B cell (primary cell): ENCODE results near the gene ARHGDIG. TPM values are rescaled to one million over a fixed set of nuclear protein-coding genes. Genes with fewer than 3 reads are reported as not detected.

Experiments
- ATAC-seq: fragments of 200-7000 bp; cut with Tn5 transposase; one replicate; pipeline ENCODE4 v1.10.0; 2021; ENCODE audit warnings: low read depth, mild to moderate bottlenecking, moderate number of reproducible peaks, moderate library complexity
- CTCF ChIA-PET: fragments of 350-600 bp; sonication (Branson Sonifier 250); formaldehyde crosslinking; loops from one replicate; lab custom pipeline; 2021; ENCODE audit warnings: antibody characterized with exemption, inconsistent platforms; lab: Charles Lee
- POLR2A ChIA-PET: fragments of 350-600 bp; sonication (Branson Sonifier 250); formaldehyde crosslinking; loops from one replicate; lab custom pipeline; 2021; ENCODE audit warnings: antibody characterized with exemption; lab: Charles Lee
- DNase-seq: peaks from one replicate; pipeline ENCODE4 v3.0.0; 2013
- H2AFZ ChIP-seq: 2 replicates; pipeline ENCODE4 v1.6.1; 2012; ENCODE audit warnings: mild to moderate bottlenecking, low read depth, low read length; ENCODE audit not compliant: insufficient read depth, poor library complexity, severe bottlenecking
- H3K27ac ChIP-seq, 2 donors: 1 replicate in 1 of 2; 2 replicates in 1 of 2; pipeline ENCODE4 v1.5.1; 2012 to 2013; ENCODE audit warnings: low read length in 2 of 2, mild to moderate bottlenecking in 2 of 2, moderate library complexity in 1 of 2
- H3K27me3 ChIP-seq, 4 experiments: fragments of 200-600 bp in 1 of 4; sonication (generic) in 1 of 4; replicated peaks in 1 of 4; 1 replicate in 2 of 4; 2 replicates in 2 of 4; pipeline versions ENCODE4 v1.6.1 to v1.7.0; 2013 to 2016; ENCODE audit warnings: low read length in 3 of 4, mild to moderate bottlenecking in 2 of 4, mixed read lengths in 1 of 4, moderate library complexity in 1 of 4; ENCODE audit not compliant: insufficient read depth in 4 of 4, control insufficient read depth in 3 of 4; ENCODE audit errors: control extremely low read depth in 1 of 4
- H3K36me3 ChIP-seq, 2 experiments: replicated peaks in 1 of 2; 1 replicate in 1 of 2; 2 replicates in 1 of 2; pipeline versions ENCODE4 v1.6.1 to v1.7.1; 2013; ENCODE audit warnings: low read length in 1 of 2; ENCODE audit not compliant: insufficient read depth in 2 of 2, control insufficient read depth in 1 of 2; ENCODE audit errors: control extremely low read depth in 1 of 2, extremely low read depth in 1 of 2
- H3K4me1 ChIP-seq, 2 donors: fragments of 200-600 bp in 1 of 2; sonication (generic) in 1 of 2; 1 replicate in 1 of 2; 2 replicates in 1 of 2; pipeline versions ENCODE4 v1.5.1 to v1.6.1; 2013 to 2017; ENCODE audit warnings: low read length in 2 of 2; ENCODE audit not compliant: control insufficient read depth in 2 of 2, insufficient read depth in 2 of 2
- H3K4me2 ChIP-seq: replicated peaks from 2 replicates; pipeline ENCODE3; 2012; ENCODE audit warnings: mild to moderate bottlenecking, low read depth, low read length; ENCODE audit not compliant: poor library complexity, severe bottlenecking
- H3K4me3 ChIP-seq, 5 experiments: fragments of 200-600 bp in 1 of 5; sonication (generic) in 1 of 5; 1 replicate in 3 of 5; 2 replicates in 2 of 5; pipeline versions ENCODE4 v1.5.1 to v1.7.0; 2011 to 2016; ENCODE audit warnings: low read length in 4 of 5, mild to moderate bottlenecking in 4 of 5, low read depth in 2 of 5, control low read depth in 1 of 5, moderate library complexity in 1 of 5; ENCODE audit not compliant: insufficient read depth in 1 of 5; ENCODE audit errors: control extremely low read depth in 1 of 5, extremely low read depth in 1 of 5
- H3K79me2 ChIP-seq: fragments of 200-600 bp; sonication (generic); one replicate; pipeline ENCODE4 v1.6.0; 2016; ENCODE audit warnings: low read length; ENCODE audit not compliant: control insufficient read depth, insufficient read depth
- H3K9ac ChIP-seq: fragments of 200-600 bp; sonication (generic); 2 replicates; pipeline ENCODE4 v1.6.1; 2017; ENCODE audit warnings: mild to moderate bottlenecking, low read length, moderate library complexity
- H3K9me3 ChIP-seq, 3 donors: one replicate each; pipeline versions ENCODE4 v1.6.1 to v1.7.1; 2013; ENCODE audit warnings: low read length in 2 of 3; ENCODE audit not compliant: control insufficient read depth in 2 of 3, insufficient read depth in 1 of 3; ENCODE audit errors: control extremely low read depth in 1 of 3
- H4K20me1 ChIP-seq: 2 replicates; pipeline ENCODE4 v1.6.0; 2012; ENCODE audit warnings: mild to moderate bottlenecking, low read length; ENCODE audit not compliant: insufficient read depth, control insufficient read depth, poor library complexity, severe bottlenecking
- H3K27ac Mint-ChIP-seq: one replicate; pipeline ENCODE4 v1.8.0; 2021; ENCODE audit warnings: mixed read lengths
- H3K27me3 Mint-ChIP-seq: one replicate; pipeline ENCODE4 v1.8.0; 2021; ENCODE audit warnings: mixed read lengths
- H3K4me1 Mint-ChIP-seq: one replicate; pipeline ENCODE4 v1.8.0; 2021; ENCODE audit warnings: mixed read lengths
- H3K4me3 Mint-ChIP-seq: one replicate; pipeline ENCODE4 v1.8.0; 2021; ENCODE audit warnings: mixed read lengths
- H3K9me3 Mint-ChIP-seq: one replicate; pipeline ENCODE4 v1.8.0; 2022; ENCODE audit warnings: mixed read lengths; ENCODE audit not compliant: insufficient read depth
- EZH2 ChIP-seq: IDR thresholded peaks from 2 replicates; pipeline ENCODE4 v1.6.1; 2012; ENCODE audit warnings: borderline replicate concordance, low read depth, mild to moderate bottlenecking, moderate library complexity, low read length; ENCODE audit not compliant: insufficient read depth, poor library complexity, severe bottlenecking
- WGBS: methylation state at CpG from one replicate; pipeline ENCODE4 v1.1.5; 2013; ENCODE audit warnings: missing lambda C conversion rate; ENCODE audit not compliant: insufficient coverage; 5-methylcytosine and 5-hydroxymethylcytosine counted together
- intact Hi-C: fragments of 100-400 bp; cut with micrococcal nuclease; formaldehyde crosslinking; loops from one replicate; pipeline ENCODE4 v1.10.0; 2022
- polyA plus RNA-seq: library from polyadenylated mRNA; depleted of rRNA; stranded (reverse); fragments of >200 nt; gene quantifications from 2 replicates; pipeline ENCODE4 v1.2.3, GENCODE V29; 2012
- total RNA-seq, 2 donors: library from RNA; stranded (reverse); fragments of 120-200 nt in 1 of 2; gene quantifications; 1 replicate in 1 of 2; 2 replicates in 1 of 2; pipeline versions ENCODE4 v1.2.3 to v1.2.4, GENCODE V29; 2013 to 2022
- TF ChIP-seq, protein P1 (sequence below): fragments of 200-600 bp; IDR thresholded peaks from one replicate; pipeline ENCODE4 v1.8.0; 2022; ENCODE audit warnings: antibody characterized with exemption, mild to moderate bottlenecking

Gene ARHGDIG
- total and polyA plus RNA-seq, 2 donors (not counting 1 experiment from before 2014, with no cell fraction given), result 0.64 TPM; not detected in 1

DNA sequence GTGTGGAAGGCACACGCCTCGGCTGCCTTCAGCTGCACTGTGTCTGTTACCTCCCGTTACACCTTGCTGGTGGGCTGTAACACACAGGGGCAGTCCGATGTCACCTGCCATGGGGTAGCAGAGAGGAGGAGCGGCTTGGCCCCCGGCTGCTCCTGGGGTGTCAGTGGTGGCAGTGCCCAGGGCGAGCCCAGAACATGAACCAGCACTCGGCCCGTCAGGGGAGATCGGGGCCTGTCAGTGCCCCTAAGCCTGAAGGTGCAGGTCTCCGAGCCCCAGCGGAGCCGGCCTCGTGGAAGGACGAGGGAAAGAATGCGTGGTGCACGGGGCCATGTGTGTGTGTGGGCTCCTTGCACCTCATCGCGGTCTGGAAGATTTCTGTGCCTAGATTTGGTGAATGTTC lies 20.1 kb upstream of the ARHGDIG start:
- no peaks in the 10 kb centered on the region for H3K4me1 Mint-ChIP-seq
- 98% methylated on average over 17 of the region's 19 CpGs for WGBS
- no peak overlapping the region for H2AFZ ChIP-seq
- no peaks in the 10 kb centered on the region for H3K9me3 ChIP-seq
- H3K9ac ChIP-seq, result no peak overlapping the region
- intact Hi-C loops, result no loop called here
- no peak overlapping the region for H3K4me3 Mint-ChIP-seq
- TF ChIP-seq, protein P1, sequence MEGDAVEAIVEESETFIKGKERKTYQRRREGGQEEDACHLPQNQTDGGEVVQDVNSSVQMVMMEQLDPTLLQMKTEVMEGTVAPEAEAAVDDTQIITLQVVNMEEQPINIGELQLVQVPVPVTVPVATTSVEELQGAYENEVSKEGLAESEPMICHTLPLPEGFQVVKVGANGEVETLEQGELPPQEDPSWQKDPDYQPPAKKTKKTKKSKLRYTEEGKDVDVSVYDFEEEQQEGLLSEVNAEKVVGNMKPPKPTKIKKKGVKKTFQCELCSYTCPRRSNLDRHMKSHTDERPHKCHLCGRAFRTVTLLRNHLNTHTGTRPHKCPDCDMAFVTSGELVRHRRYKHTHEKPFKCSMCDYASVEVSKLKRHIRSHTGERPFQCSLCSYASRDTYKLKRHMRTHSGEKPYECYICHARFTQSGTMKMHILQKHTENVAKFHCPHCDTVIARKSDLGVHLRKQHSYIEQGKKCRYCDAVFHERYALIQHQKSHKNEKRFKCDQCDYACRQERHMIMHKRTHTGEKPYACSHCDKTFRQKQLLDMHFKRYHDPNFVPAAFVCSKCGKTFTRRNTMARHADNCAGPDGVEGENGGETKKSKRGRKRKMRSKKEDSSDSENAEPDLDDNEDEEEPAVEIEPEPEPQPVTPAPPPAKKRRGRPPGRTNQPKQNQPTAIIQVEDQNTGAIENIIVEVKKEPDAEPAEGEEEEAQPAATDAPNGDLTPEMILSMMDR, result no peak
- no peak for TF ChIP-seq EZH2
- no peaks in the 10 kb centered on the region for H3K9me3 Mint-ChIP-seq
- no peaks in the 10 kb centered on the region for H4K20me1 ChIP-seq
- no peaks in the 10 kb centered on the region for H3K27me3 ChIP-seq
- ChIA-PET CTCF (no interaction called here), POLR2A (no interaction called here)
- peaks cover 0 to 40% of the 10 kb centered on the region in 2 experiments for H3K36me3 ChIP-seq
- H3K27me3 Mint-ChIP-seq, result no peaks in the 10 kb centered on the region
- H3K27ac ChIP-seq, result no peak overlapping the region
- H3K4me2 ChIP-seq, result no peak overlapping the region
- no peaks in the 10 kb centered on the region for H3K4me1 ChIP-seq
- ATAC-seq (no peak), DNase-seq (no peak)
- H3K79me2 ChIP-seq, result no peaks in the 10 kb centered on the region
- H3K27ac Mint-ChIP-seq, result no peak overlapping the region
- no peak overlapping the region for H3K4me3 ChIP-seq

DNA sequence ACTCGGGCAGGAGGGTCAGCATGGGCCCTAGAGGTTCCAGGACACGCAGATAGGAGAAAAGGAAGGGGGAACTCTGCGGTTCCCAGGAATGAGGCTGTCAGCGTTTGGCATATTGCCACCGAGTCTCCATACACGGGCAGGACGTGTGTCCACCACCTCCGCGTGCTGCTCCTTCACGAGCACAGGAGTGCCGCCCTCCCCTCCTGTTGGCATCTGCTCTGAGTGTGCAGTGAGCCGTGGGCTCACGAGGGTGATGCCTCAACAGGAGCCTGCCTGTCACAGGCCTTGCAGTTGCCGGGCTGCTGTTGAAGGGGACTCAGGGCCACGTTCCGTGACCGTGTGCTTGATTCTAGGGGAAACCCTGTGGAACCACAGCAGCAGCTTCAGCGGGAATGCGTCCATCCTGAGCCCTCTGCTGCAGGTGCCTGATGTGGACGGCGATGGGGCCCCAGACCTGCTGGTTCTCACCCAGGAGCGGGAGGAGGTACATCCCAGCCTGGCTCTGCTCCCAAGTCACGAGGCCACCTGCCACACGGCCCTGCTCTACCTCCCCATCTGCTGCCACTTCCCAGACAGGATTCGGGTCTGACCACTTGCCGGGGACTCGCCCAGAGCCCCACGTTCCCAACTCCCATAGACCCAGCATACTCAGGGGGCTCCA lies 19.2 kb upstream of the ARHGDIG start:
- Histone ChIP-seq H3K4me2 (no peak overlapping the region), H3K36me3 (peaks cover 0 to 37% of the 10 kb centered on the region in 2 experiments), H3K79me2 (no peaks in the 10 kb centered on the region), H2AFZ (no peak overlapping the region), H3K27me3 (no peaks in the 10 kb centered on the region), H3K4me1 (no peaks in the 10 kb centered on the region), H3K9ac (no peak overlapping the region), H3K9me3 (no peaks in the 10 kb centered on the region), H3K4me3 (no peak overlapping the region), H3K27ac (no peak overlapping the region), H4K20me1 (no peaks in the 10 kb centered on the region)
- ChIA-PET POLR2A (no interaction called here), CTCF (no interaction called here)
- ATAC-seq (no peak), DNase-seq (no peak)
- no peaks in the 10 kb centered on the region for H3K4me1 Mint-ChIP-seq
- H3K9me3 Mint-ChIP-seq, result no peaks in the 10 kb centered on the region
- H3K4me3 Mint-ChIP-seq, result no peak overlapping the region
- no peak overlapping the region for H3K27ac Mint-ChIP-seq
- intact Hi-C loops, result no loop called here
- no peak for TF ChIP-seq EZH2
- TF ChIP-seq, protein P1, result no peak
- WGBS, result 96% methylated on average over 26 of the region's 28 CpGs
- H3K27me3 Mint-ChIP-seq, result no peaks in the 10 kb centered on the region
